SU-DHL-6 (cell line): Measurements from ENCODE around the gene TPH2.

Source experiments
- EZH2phosphoT487 ChIP-seq: fragments of 200-600 bp; sonication (generic), shearing (Covaris generic); conservative IDR thresholded peaks from 2 replicates; pipeline ENCODE4 v1.6.1; 2018; ENCODE audit warnings: mild to moderate bottlenecking, antibody characterized with exemption, low read length, moderate library complexity, mixed read lengths
- TF ChIP-seq, protein P1 (sequence below): fragments of 200-600 bp; sonication (generic); IDR thresholded peaks from one replicate; pipeline ENCODE4 v1.5.1; 2017; ENCODE audit warnings: antibody characterized with exemption, mild to moderate bottlenecking, low read length, moderate library complexity; ENCODE audit not compliant: insufficient read depth, poor library complexity, severe bottlenecking

DNA sequence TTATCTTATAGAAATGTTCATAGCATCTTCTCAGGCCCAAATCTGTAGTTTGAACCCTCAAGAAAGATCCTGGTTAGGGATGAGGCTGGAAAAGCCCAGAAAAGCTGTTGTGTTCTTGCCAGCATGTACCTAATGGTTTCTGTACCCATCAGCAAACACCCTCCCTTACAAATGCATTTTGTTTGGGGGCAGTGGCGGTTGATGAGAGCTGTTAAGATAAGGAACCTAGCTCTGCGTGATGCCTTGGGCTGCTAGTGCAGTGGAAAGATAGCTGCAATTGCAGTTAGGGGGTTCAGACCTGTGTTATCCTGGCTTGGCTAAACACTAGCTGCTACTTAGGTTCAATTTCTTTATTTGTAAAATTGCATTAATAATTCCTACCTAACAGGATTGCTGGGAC, 3.6 kb downstream of the TPH2 start:
- TF ChIP-seq, protein P1, sequence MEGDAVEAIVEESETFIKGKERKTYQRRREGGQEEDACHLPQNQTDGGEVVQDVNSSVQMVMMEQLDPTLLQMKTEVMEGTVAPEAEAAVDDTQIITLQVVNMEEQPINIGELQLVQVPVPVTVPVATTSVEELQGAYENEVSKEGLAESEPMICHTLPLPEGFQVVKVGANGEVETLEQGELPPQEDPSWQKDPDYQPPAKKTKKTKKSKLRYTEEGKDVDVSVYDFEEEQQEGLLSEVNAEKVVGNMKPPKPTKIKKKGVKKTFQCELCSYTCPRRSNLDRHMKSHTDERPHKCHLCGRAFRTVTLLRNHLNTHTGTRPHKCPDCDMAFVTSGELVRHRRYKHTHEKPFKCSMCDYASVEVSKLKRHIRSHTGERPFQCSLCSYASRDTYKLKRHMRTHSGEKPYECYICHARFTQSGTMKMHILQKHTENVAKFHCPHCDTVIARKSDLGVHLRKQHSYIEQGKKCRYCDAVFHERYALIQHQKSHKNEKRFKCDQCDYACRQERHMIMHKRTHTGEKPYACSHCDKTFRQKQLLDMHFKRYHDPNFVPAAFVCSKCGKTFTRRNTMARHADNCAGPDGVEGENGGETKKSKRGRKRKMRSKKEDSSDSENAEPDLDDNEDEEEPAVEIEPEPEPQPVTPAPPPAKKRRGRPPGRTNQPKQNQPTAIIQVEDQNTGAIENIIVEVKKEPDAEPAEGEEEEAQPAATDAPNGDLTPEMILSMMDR: no peak
- TF ChIP-seq EZH2phosphoT487: no peak
